ENCODE results near the gene SCNN1G. TPM values are rescaled to one million over a fixed set of nuclear protein-coding genes. Genes with fewer than 3 reads are reported as not detected.

SCNN1G gene
- total RNA-seq, 4 donors from 2014 or later, result 0.54 to 2.6 (median 1.4) TPM; not detected in 1

GRCh38 chr16:23223368-23223767 is 40.8 kb downstream of the SCNN1G start:
- Histone ChIP-seq H3K36me3 (no peaks in the 10 kb centered on the region), H3K27ac (no peak overlapping the region), H3K9me3 (no peaks in the 10 kb centered on the region), H3K4me1 (no peaks in the 10 kb centered on the region), H3K4me3 (no peak overlapping the region), H3K27me3 (no peaks in the 10 kb centered on the region)
- TF ChIP-seq CTCF (IDR thresholded peaks at IDR 0.05) (no peak), POLR2A (IDR thresholded peaks at IDR 0.05) (no peak)
- DNase-seq, result no peak

DNA sequence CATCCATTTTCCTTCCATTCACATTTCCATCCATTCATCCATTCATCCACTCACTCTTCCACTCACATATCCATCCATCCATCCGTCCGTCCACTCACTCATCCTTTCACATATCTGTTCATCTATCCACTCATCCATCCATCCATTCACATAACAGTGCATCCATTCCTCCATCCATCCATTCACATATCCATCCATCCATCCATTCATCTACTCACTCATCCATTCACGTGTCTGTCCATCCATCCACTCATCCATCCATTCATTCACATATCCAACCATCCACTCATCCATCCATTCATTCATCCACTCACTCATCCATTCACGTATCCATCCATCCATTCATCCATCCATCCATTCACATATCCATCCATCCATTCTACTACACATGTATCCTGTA is 42.6 kb downstream of the SCNN1G start:
- DNase-seq, result no peak
- Histone ChIP-seq H3K27ac (no peak overlapping the region), H3K4me3 (no peak overlapping the region), H3K27me3 (no peaks in the 10 kb centered on the region), H3K9me3 (no peaks in the 10 kb centered on the region), H3K36me3 (no peaks in the 10 kb centered on the region), H3K4me1 (no peaks in the 10 kb centered on the region)
- TF ChIP-seq POLR2A (IDR thresholded peaks at IDR 0.05), result no peak
- no peak for TF ChIP-seq CTCF (IDR thresholded peaks at IDR 0.05)

DNA sequence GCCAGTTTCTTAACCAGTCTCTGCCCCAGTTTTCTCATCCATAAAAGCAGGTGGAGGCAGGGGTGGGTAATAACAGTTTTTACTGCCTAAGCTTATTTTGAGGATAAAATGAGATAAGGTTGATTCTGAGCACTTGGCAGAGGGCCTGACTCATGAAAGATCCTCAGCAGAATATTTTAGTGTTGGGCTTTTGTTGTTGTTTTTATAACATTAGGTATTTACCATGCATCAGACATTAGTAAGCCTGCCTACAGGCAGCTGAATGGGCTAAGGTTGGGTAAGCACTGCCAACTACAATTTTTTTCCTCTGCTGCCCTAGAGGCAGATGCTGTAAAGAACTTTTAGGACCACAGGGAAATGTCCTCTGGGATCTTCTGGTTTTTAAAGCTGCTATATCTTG is 43.1 kb downstream of the SCNN1G start:
- no peaks in the 10 kb centered on the region for H3K4me1 ChIP-seq
- H3K27ac ChIP-seq, result no peak overlapping the region
- H3K36me3 ChIP-seq, result no peaks in the 10 kb centered on the region
- no peak overlapping the region for H3K4me3 ChIP-seq
- TF ChIP-seq POLR2A (IDR thresholded peaks at IDR 0.05) (no peak), CTCF (IDR thresholded peaks at IDR 0.05) (no peak)
- no peak for DNase-seq
- no peaks in the 10 kb centered on the region for H3K9me3 ChIP-seq
- H3K27me3 ChIP-seq, result no peaks in the 10 kb centered on the region

GRCh38 chr16:23227529-23227928 is 45.0 kb downstream of the SCNN1G start:
- Histone ChIP-seq H3K9me3 (no peaks in the 10 kb centered on the region), H3K4me1 (no peaks in the 10 kb centered on the region), H3K27ac (no peak overlapping the region), H3K27me3 (no peaks in the 10 kb centered on the region), H3K4me3 (no peak overlapping the region), H3K36me3 (no peaks in the 10 kb centered on the region)
- TF ChIP-seq CTCF (IDR thresholded peaks at IDR 0.05) (no peak), POLR2A (IDR thresholded peaks at IDR 0.05) (no peak)
- DNase-seq, result no peak

DNA sequence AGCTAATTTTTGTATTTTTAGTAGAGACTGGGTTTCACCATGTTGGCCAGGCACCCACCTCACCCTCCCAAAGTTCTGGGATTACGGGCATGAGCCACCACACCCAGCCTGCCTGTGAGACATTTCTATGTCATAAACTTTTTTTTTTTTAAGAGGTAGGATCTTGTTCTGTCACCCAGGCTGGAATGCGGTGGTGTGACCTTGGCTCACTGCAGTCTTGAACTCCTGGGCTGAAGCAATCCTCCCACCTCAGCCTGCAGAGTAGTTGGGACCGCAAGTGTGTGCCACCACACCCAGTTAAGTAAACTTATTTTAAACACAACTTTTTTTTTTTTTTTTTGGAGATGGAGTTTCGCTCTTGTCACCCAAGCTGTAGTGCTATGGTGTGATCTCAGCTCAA is 47.2 kb downstream of the SCNN1G start:
- no peak overlapping the region for H3K27ac ChIP-seq
- no peak for DNase-seq
- no peaks in the 10 kb centered on the region for H3K9me3 ChIP-seq
- no peak overlapping the region for H3K4me3 ChIP-seq
- no peaks in the 10 kb centered on the region for H3K36me3 ChIP-seq
- H3K27me3 ChIP-seq, result no peaks in the 10 kb centered on the region
- H3K4me1 ChIP-seq, result no peaks in the 10 kb centered on the region
- no peak for TF ChIP-seq POLR2A (IDR thresholded peaks at IDR 0.05)
- TF ChIP-seq CTCF (IDR thresholded peaks at IDR 0.05), result no peak

DNA sequence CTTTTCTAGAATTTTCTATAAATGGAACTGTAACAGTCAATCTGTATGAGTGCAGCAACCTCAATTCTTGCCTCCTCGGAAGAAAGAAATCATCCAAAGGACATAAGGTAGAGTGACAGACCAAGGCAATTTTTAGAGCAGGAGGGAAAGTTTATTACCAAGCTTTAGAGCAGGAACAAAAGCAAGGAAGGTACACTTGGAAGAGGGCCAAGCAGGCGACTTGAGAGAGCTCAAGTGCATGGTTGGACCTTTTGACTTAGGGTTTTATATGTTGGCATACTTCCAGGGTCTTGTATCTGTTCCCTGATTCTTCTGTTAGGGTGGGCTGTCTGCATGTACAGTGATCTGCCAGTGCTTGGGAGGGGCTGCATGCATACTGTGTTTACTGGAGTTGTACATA is 50.3 kb downstream of the SCNN1G start:
- Histone ChIP-seq H3K4me3 (no peak overlapping the region), H3K4me1 (no peaks in the 10 kb centered on the region), H3K27ac (no peak overlapping the region), H3K27me3 (no peaks in the 10 kb centered on the region), H3K36me3 (no peaks in the 10 kb centered on the region), H3K9me3 (no peaks in the 10 kb centered on the region)
- TF ChIP-seq CTCF (IDR thresholded peaks at IDR 0.05) (no peak), POLR2A (IDR thresholded peaks at IDR 0.05) (no peak)
- no peak for DNase-seq
